WTC11 (cell line): Measurements from ENCODE around the gene DPYSL4. TPM values are rescaled to one million over a fixed set of nuclear protein-coding genes. Genes with fewer than 3 reads are reported as not detected.

Source experiments
- ATAC-seq: fragments of 200-7000 bp; cut with Tn5 transposase; 2 replicates; pipeline ENCODE4 v1.10.0; 2021; ENCODE audit warnings: mild to moderate bottlenecking, moderate library complexity
- CTCF ChIA-PET: fragments of 300-600 bp; sonication (Branson Sonifier 250); formaldehyde crosslinking; loops from one replicate; lab custom pipeline; 2021; ENCODE audit warnings: antibody characterized with exemption; lab: Charles Lee
- POLR2A ChIA-PET: fragments of 350-600 bp; sonication (Branson Sonifier 250); formaldehyde crosslinking; loops from one replicate; lab custom pipeline; 2021; ENCODE audit warnings: antibody characterized with exemption; lab: Charles Lee
- DNase-seq: peaks from one replicate; pipeline ENCODE4 v3.0.0; 2021; ENCODE audit warnings: low spot score
- H3K27ac Mint-ChIP-seq: 2 replicates; pipeline ENCODE4 v1.8.0; 2021; ENCODE audit warnings: mixed read lengths
- H3K27me3 Mint-ChIP-seq: 2 replicates; pipeline ENCODE4 v1.8.0; 2021; ENCODE audit warnings: low read depth, mild to moderate bottlenecking, moderate library complexity, mixed read lengths
- H3K36me3 Mint-ChIP-seq: 2 replicates; pipeline ENCODE4 v1.8.0; 2021; ENCODE audit warnings: mixed read lengths
- H3K4me1 Mint-ChIP-seq: 2 replicates; pipeline ENCODE4 v1.8.0; 2022; ENCODE audit warnings: mixed read lengths
- H3K4me3 Mint-ChIP-seq: 2 replicates; pipeline ENCODE4 v1.8.0; 2021; ENCODE audit warnings: mild to moderate bottlenecking, moderate library complexity, mixed read lengths
- H3K9me3 Mint-ChIP-seq: 2 replicates; pipeline ENCODE4 v1.8.0; 2021; ENCODE audit warnings: mixed read lengths
- ATF3 ChIP-seq: sonication (generic); formaldehyde crosslinking; conservative IDR thresholded peaks from 2 replicates; pipeline ENCODE4 v1.8.1; 2022; ENCODE audit warnings: mild to moderate bottlenecking, missing genetic modification reagents
- ETV6 ChIP-seq: sonication (generic); formaldehyde crosslinking; IDR thresholded peaks from 2 replicates; pipeline ENCODE4 v1.8.1; 2022; ENCODE audit warnings: mild to moderate bottlenecking, missing genetic modification reagents
- IRF1 ChIP-seq: sonication (generic); formaldehyde crosslinking; IDR thresholded peaks from 2 replicates; pipeline ENCODE4 v1.8.0; 2023; ENCODE audit warnings: missing genetic modification reagents
- IRF2 ChIP-seq: sonication (generic); formaldehyde crosslinking; IDR thresholded peaks from 2 replicates; pipeline ENCODE4 v1.8.0; 2022; ENCODE audit warnings: low read depth, missing genetic modification reagents, borderline replicate concordance
- JAZF1 ChIP-seq: fragments of 250-450 bp; sonication (Bioruptor Pico); IDR thresholded peaks from 2 replicates; pipeline ENCODE4 v1.9.0; 2021; ENCODE audit warnings: moderate library complexity, mild to moderate bottlenecking, inconsistent platforms
- JUN ChIP-seq: sonication (generic); formaldehyde crosslinking; IDR thresholded peaks from 2 replicates; pipeline ENCODE4 v1.8.0; 2023; ENCODE audit warnings: mild to moderate bottlenecking, missing genetic modification reagents
- MYBL2 ChIP-seq: sonication (generic); formaldehyde crosslinking; IDR thresholded peaks from 2 replicates; pipeline ENCODE4 v1.8.1; 2023; ENCODE audit warnings: mild to moderate bottlenecking, moderate library complexity, missing genetic modification reagents
- NFATC4 ChIP-seq: fragments of 250-450 bp; sonication (Bioruptor Pico); IDR thresholded peaks from 2 replicates; pipeline ENCODE4 v1.9.0; 2021; ENCODE audit warnings: mild to moderate bottlenecking
- NR2C2 ChIP-seq: sonication (generic); formaldehyde crosslinking; IDR thresholded peaks from 2 replicates; pipeline ENCODE4 v1.8.0; 2022; ENCODE audit warnings: mild to moderate bottlenecking, missing genetic modification reagents
- OVOL2 ChIP-seq: fragments of 250-450 bp; sonication (Bioruptor Pico); IDR thresholded peaks from 2 replicates; pipeline ENCODE4 v1.9.0; 2021; ENCODE audit warnings: mild to moderate bottlenecking, borderline replicate concordance
- SMAD3 ChIP-seq: sonication (generic); formaldehyde crosslinking; IDR thresholded peaks from 2 replicates; pipeline ENCODE4 v1.8.0; 2022; ENCODE audit warnings: missing genetic modification reagents, mild to moderate bottlenecking, borderline replicate concordance
- SOX15 ChIP-seq: fragments of 250-450 bp; sonication (Bioruptor Pico); IDR thresholded peaks from 2 replicates; pipeline ENCODE4 v1.9.0; 2021; ENCODE audit warnings: mild to moderate bottlenecking
- STAT6 ChIP-seq: sonication (generic); formaldehyde crosslinking; conservative IDR thresholded peaks from 2 replicates; pipeline ENCODE4 v1.8.1; 2023; ENCODE audit warnings: mild to moderate bottlenecking, low read depth, missing genetic modification reagents, moderate library complexity
- ZBTB43 ChIP-seq: sonication (generic); formaldehyde crosslinking; IDR thresholded peaks from 2 replicates; pipeline ENCODE4 v1.8.1; 2023; ENCODE audit warnings: mild to moderate bottlenecking, missing genetic modification reagents
- ZMAT4 ChIP-seq: fragments of 250-450 bp; sonication (Bioruptor Pico); IDR thresholded peaks from 2 replicates; pipeline ENCODE4 v1.9.0; 2021; ENCODE audit warnings: mild to moderate bottlenecking
- ZNF121 ChIP-seq: sonication (generic); formaldehyde crosslinking; IDR thresholded peaks from 2 replicates; pipeline ENCODE4 v1.8.0; 2023; ENCODE audit warnings: missing genetic modification reagents
- total RNA-seq: library from RNA; stranded (reverse); gene quantifications from 3 replicates; pipeline ENCODE4 v1.2.3, GENCODE V29; 2021
- TF ChIP-seq, protein P1 (sequence below): fragments of 250-450 bp; sonication (Bioruptor Pico); IDR thresholded peaks from 2 replicates; pipeline ENCODE4 v1.9.0; 2021; ENCODE audit warnings: mild to moderate bottlenecking, borderline replicate concordance
- TF ChIP-seq, protein P2 (sequence below): sonication (generic); formaldehyde crosslinking; IDR thresholded peaks from 2 replicates; pipeline ENCODE4 v1.8.1; 2023; ENCODE audit warnings: mild to moderate bottlenecking, missing genetic modification reagents, moderate library complexity

DPYSL4 gene
- total RNA-seq, 1 experiment from 2014 or later, result 17.0 TPM

DNA sequence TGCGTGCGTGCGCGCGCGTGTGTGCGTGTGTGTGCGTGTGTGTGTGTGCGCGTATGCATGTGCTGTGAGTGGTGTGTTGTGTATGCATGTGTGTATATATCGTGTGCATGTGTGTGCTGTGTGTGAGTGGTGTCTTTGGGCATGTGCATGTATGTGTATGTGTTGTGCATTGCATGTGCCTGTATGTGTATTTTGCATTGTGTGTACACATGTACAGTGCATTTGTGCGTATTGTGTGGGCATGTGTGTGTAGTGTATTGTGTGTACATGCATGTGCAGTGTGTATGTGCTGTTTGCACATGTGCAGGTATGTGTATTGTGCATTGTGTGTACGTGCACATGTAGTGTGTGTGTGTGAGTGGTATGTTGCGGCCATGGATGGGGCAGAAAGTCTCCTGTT, 6.0 kb upstream of the DPYSL4 start:
- TF ChIP-seq ZMAT4 (CRISPR knock-in tag), result no peak
- no peaks in the 10 kb centered on the region for H3K36me3 Mint-ChIP-seq
- DNase-seq (no peak), ATAC-seq (no peak)
- H3K9me3 Mint-ChIP-seq, result no peaks in the 10 kb centered on the region
- H3K27ac Mint-ChIP-seq, result peak overlapping the region; percentile 59
- ChIA-PET CTCF (interaction anchor here (1.2 kb wide), 1 partner anchor 158 kb away, joined by 3 read pairs; no protein-coding TSS in a partner anchor), POLR2A (no interaction called here)
- H3K4me3 Mint-ChIP-seq, result no peak overlapping the region
- peaks cover 16% of the 10 kb centered on the region for H3K4me1 Mint-ChIP-seq
- H3K27me3 Mint-ChIP-seq, result peaks cover 38% of the 10 kb centered on the region

DNA sequence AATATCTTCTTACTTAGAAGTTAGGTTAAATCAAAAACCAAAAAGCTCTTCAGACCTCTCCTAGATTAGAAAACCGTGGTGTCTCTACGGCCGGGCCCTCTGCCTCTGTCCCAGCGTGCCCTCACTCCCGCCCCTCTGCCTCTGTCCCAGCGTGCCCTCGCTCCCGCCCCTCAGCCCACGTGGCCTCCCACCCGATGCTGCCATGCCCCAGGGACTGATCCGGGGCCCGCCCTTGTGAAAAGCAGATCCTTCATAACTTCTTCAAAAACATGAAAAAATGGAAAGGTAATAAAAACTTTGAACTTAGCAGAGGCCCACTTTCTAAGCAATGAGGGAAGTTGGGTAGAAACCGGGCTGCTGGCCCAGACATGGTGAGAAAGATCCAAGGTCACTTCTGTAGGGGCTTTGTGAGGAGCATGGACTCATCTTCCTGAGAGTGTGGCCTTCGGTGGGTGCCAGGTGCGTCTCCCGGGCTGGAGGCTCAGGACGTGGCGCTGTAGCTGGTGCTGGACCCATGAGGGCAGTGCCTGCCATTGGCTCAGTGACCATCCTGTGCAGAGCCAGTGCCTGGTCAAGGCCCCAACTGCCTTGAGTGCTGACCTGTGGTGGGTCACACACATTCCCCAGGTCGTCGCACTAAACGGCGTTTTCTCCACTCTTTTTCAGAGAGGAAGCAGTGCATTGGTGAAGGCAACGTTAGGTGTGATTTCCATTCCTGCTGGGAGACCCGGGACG, 4.9 kb upstream of the DPYSL4 start:
- Mint-ChIP-seq H3K27ac (no peak overlapping the region), H3K9me3 (no peaks in the 10 kb centered on the region), H3K4me1 (peaks cover 4% of the 10 kb centered on the region), H3K4me3 (no peak overlapping the region), H3K36me3 (no peaks in the 10 kb centered on the region), H3K27me3 (peaks cover 35% of the 10 kb centered on the region)
- POLR2A ChIA-PET, result no interaction called here
- DNase-seq, result no peak
- CTCF ChIA-PET, result interaction anchor here (1.2 kb wide), 1 partner anchor 159 kb away, joined by 3 read pairs; no protein-coding TSS in a partner anchor
- ATAC-seq, result no peak
- TF ChIP-seq ZNF121 (CRISPR knock-in tag) (no peak), ZBTB43 (CRISPR knock-in tag) (no peak), ATF3 (CRISPR knock-in tag) (no peak), SOX15 (CRISPR knock-in tag) (no peak), SMAD3 (CRISPR knock-in tag) (no peak), ETV6 (CRISPR knock-in tag) (no peak), STAT6 (CRISPR knock-in tag) (no peak), NFATC4 (CRISPR knock-in tag) (no peak)

GRCh38 chr10:132182591-132182990, 4.2 kb upstream of the DPYSL4 start:
- CTCF ChIA-PET, result no interaction called here
- DNase-seq (no peak), ATAC-seq (no peak)
- Mint-ChIP-seq H3K4me1 (peaks cover 3% of the 10 kb centered on the region), H3K9me3 (no peaks in the 10 kb centered on the region), H3K4me3 (no peak overlapping the region), H3K27ac (no peak overlapping the region), H3K27me3 (peaks cover 35% of the 10 kb centered on the region), H3K36me3 (no peaks in the 10 kb centered on the region)
- POLR2A ChIA-PET, result no interaction called here
- no peak for TF ChIP-seq JUN (CRISPR knock-in tag)
- TF ChIP-seq IRF2 (CRISPR knock-in tag), result no peak
- TF ChIP-seq IRF1 (CRISPR knock-in tag), result no peak
- TF ChIP-seq JAZF1, result no peak
- TF ChIP-seq, protein P1, sequence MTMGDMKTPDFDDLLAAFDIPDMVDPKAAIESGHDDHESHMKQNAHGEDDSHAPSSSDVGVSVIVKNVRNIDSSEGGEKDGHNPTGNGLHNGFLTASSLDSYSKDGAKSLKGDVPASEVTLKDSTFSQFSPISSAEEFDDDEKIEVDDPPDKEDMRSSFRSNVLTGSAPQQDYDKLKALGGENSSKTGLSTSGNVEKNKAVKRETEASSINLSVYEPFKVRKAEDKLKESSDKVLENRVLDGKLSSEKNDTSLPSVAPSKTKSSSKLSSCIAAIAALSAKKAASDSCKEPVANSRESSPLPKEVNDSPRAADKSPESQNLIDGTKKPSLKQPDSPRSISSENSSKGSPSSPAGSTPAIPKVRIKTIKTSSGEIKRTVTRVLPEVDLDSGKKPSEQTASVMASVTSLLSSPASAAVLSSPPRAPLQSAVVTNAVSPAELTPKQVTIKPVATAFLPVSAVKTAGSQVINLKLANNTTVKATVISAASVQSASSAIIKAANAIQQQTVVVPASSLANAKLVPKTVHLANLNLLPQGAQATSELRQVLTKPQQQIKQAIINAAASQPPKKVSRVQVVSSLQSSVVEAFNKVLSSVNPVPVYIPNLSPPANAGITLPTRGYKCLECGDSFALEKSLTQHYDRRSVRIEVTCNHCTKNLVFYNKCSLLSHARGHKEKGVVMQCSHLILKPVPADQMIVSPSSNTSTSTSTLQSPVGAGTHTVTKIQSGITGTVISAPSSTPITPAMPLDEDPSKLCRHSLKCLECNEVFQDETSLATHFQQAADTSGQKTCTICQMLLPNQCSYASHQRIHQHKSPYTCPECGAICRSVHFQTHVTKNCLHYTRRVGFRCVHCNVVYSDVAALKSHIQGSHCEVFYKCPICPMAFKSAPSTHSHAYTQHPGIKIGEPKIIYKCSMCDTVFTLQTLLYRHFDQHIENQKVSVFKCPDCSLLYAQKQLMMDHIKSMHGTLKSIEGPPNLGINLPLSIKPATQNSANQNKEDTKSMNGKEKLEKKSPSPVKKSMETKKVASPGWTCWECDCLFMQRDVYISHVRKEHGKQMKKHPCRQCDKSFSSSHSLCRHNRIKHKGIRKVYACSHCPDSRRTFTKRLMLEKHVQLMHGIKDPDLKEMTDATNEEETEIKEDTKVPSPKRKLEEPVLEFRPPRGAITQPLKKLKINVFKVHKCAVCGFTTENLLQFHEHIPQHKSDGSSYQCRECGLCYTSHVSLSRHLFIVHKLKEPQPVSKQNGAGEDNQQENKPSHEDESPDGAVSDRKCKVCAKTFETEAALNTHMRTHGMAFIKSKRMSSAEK (CRISPR knock-in tag), result no peak
- no peak for TF ChIP-seq NR2C2
- TF ChIP-seq OVOL2 (CRISPR knock-in tag), result no peak
- TF ChIP-seq, protein P2, sequence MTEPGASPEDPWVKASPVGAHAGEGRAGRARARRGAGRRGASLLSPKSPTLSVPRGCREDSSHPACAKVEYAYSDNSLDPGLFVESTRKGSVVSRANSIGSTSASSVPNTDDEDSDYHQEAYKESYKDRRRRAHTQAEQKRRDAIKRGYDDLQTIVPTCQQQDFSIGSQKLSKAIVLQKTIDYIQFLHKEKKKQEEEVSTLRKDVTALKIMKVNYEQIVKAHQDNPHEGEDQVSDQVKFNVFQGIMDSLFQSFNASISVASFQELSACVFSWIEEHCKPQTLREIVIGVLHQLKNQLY (CRISPR knock-in tag), result no peak
- no peak for TF ChIP-seq MYBL2 (CRISPR knock-in tag)
